H9 (cell line): Measurements from ENCODE around the gene MYLK. TPM values are rescaled to one million over a fixed set of nuclear protein-coding genes. Genes with fewer than 3 reads are reported as not detected.
"Not testable (repeated sequence)": the region's sequence is repeated elsewhere in the genome, so short reads cannot be mapped to it uniquely, and the experiment has no call there.

Experiments used
- DNase-seq: peaks from one replicate; pipeline ENCODE4 v3.0.0-alpha.2; 2017
- H2AFZ ChIP-seq: one replicate; pipeline ENCODE4 v1.6.1; 2013; ENCODE audit warnings: mild to moderate bottlenecking, low read length, control low read depth, moderate library complexity
- H2AK5ac ChIP-seq: 2 replicates; pipeline ENCODE4 v1.6.1; 2013; ENCODE audit warnings: low read length, control low read depth, mixed read lengths; ENCODE audit not compliant: insufficient read length
- H2BK120ac ChIP-seq: one replicate; pipeline ENCODE4 v1.6.1; 2013; ENCODE audit warnings: low read depth, mild to moderate bottlenecking, low read length, control low read depth, inconsistent platforms; ENCODE audit not compliant: poor library complexity, severe bottlenecking
- H2BK12ac ChIP-seq: 2 replicates; pipeline ENCODE4 v1.6.1; 2013; ENCODE audit warnings: low read length, control low read depth, mixed read lengths, low read depth; ENCODE audit not compliant: insufficient read length
- H2BK15ac ChIP-seq: 2 replicates; pipeline ENCODE4 v1.6.1; 2013; ENCODE audit warnings: low read depth, low read length, control low read depth
- H2BK20ac ChIP-seq: one replicate; pipeline ENCODE4 v1.6.1; 2013; ENCODE audit warnings: low read depth, mild to moderate bottlenecking, low read length, control low read depth, inconsistent platforms; ENCODE audit not compliant: poor library complexity, severe bottlenecking
- H2BK5ac ChIP-seq: 2 replicates; pipeline ENCODE4 v1.6.1; 2013; ENCODE audit warnings: low read length, control low read depth, mixed read lengths; ENCODE audit not compliant: insufficient read length
- H3K14ac ChIP-seq: 2 replicates; pipeline ENCODE4 v1.6.1; 2013; ENCODE audit warnings: low read length, control low read depth; ENCODE audit not compliant: insufficient read depth
- H3K18ac ChIP-seq: 2 replicates; pipeline ENCODE4 v1.6.1; 2013; ENCODE audit warnings: low read depth, mild to moderate bottlenecking, mixed read lengths, low read length, control low read depth; ENCODE audit not compliant: insufficient read length
- H3K23ac ChIP-seq: 2 replicates; pipeline ENCODE4 v1.6.1; 2013; ENCODE audit warnings: low read length, control low read depth, mixed read lengths, low read depth; ENCODE audit not compliant: insufficient read length
- H3K23me2 ChIP-seq: 2 replicates; pipeline ENCODE4 v1.6.1; 2013; ENCODE audit warnings: low read depth, mild to moderate bottlenecking, mixed read lengths, low read length, control low read depth; ENCODE audit not compliant: insufficient read length, poor library complexity, severe bottlenecking
- H3K27ac ChIP-seq: 2 replicates; pipeline ENCODE4 v1.5.1; 2013; ENCODE audit warnings: low read length, control low read depth, mixed read lengths, low read depth; ENCODE audit not compliant: insufficient read length
- H3K27me3 ChIP-seq: 2 replicates; pipeline ENCODE4 v1.6.1; 2013; ENCODE audit warnings: low read length, control low read depth, inconsistent platforms; ENCODE audit not compliant: insufficient read depth
- H3K4ac ChIP-seq: 2 replicates; pipeline ENCODE4 v1.6.1; 2013; ENCODE audit warnings: low read depth, mild to moderate bottlenecking, control low read depth, inconsistent platforms, low read length, moderate library complexity
- H3K4me1 ChIP-seq: 2 replicates; pipeline ENCODE4 v1.6.1; 2013; ENCODE audit warnings: low read length, control low read depth, inconsistent platforms; ENCODE audit not compliant: insufficient read depth
- H3K4me2 ChIP-seq: 2 replicates; pipeline ENCODE4 v1.6.1; 2013; ENCODE audit warnings: low read length, control low read depth, mixed read lengths; ENCODE audit not compliant: insufficient read length, insufficient read depth
- H3K56ac ChIP-seq: 2 replicates; pipeline ENCODE4 v1.6.1; 2013; ENCODE audit warnings: low read depth, mild to moderate bottlenecking, mixed read lengths, low read length, control low read depth; ENCODE audit not compliant: insufficient read length
- H3K79me1 ChIP-seq: 2 replicates; pipeline ENCODE4 v1.6.1; 2013; ENCODE audit warnings: low read depth, mild to moderate bottlenecking, moderate library complexity, low read length, control low read depth, inconsistent platforms; ENCODE audit not compliant: insufficient read depth, poor library complexity, severe bottlenecking
- H3K79me2 ChIP-seq: 2 replicates; pipeline ENCODE4 v1.6.1; 2013; ENCODE audit warnings: low read length, control low read depth, inconsistent platforms; ENCODE audit not compliant: insufficient read depth
- H3K9ac ChIP-seq: 2 replicates; pipeline ENCODE4 v1.6.1; 2013; ENCODE audit warnings: low read length, control low read depth, mixed read lengths; ENCODE audit not compliant: insufficient read length; ENCODE audit errors: extremely low read depth
- H3K9me3 ChIP-seq: one replicate; pipeline ENCODE4 v1.6.1; 2013; ENCODE audit warnings: low read depth, low read length, inconsistent platforms; ENCODE audit not compliant: control insufficient read depth
- H3T11ph ChIP-seq: one replicate; pipeline ENCODE4 v1.6.1; 2013; ENCODE audit warnings: mild to moderate bottlenecking, low read length, control low read depth, inconsistent platforms
- H4K20me1 ChIP-seq: one replicate; pipeline ENCODE4 v1.6.1; 2013; ENCODE audit not compliant: control insufficient read depth, insufficient read length, insufficient read depth
- H4K5ac ChIP-seq: 2 replicates; pipeline ENCODE4 v1.6.1; 2013; ENCODE audit warnings: low read depth, mild to moderate bottlenecking, mixed read lengths, low read length, control low read depth; ENCODE audit not compliant: insufficient read length
- H4K8ac ChIP-seq: replicated peaks from 2 replicates; pipeline ENCODE4 v1.6.1; 2013; ENCODE audit warnings: low read length, control low read depth, mixed read lengths, low read depth; ENCODE audit not compliant: insufficient read length
- H4K91ac ChIP-seq: 2 replicates; pipeline ENCODE4 v1.6.1; 2013; ENCODE audit warnings: low read depth, mild to moderate bottlenecking, moderate library complexity, mixed read lengths, low read length, control low read depth; ENCODE audit not compliant: insufficient read length
- H3K27ac Mint-ChIP-seq, 3 experiments: 2 replicates in 2 of 3; 3 replicates in 1 of 3; pipeline ENCODE4 v1.8.0; 2020 to 2021; ENCODE audit warnings: mixed read lengths in 3 of 3, mild to moderate bottlenecking in 1 of 3, moderate library complexity in 1 of 3
- H3K27me3 Mint-ChIP-seq: 2 replicates; pipeline ENCODE4 v1.8.0; 2021; ENCODE audit warnings: low read depth, mild to moderate bottlenecking, moderate library complexity, mixed read lengths
- H3K36me3 Mint-ChIP-seq, 3 experiments: 2 replicates in 2 of 3; 3 replicates in 1 of 3; pipeline ENCODE4 v1.8.0; 2020 to 2021; ENCODE audit warnings: low read depth in 3 of 3, mixed read lengths in 3 of 3; ENCODE audit not compliant: insufficient read depth in 1 of 3
- H3K4me1 Mint-ChIP-seq, 2 experiments: 2 replicates each; pipeline ENCODE4 v1.8.0; 2020; ENCODE audit warnings: mixed read lengths in 2 of 2
- H3K4me3 Mint-ChIP-seq, 2 experiments: 2 replicates in 1 of 2; 3 replicates in 1 of 2; pipeline ENCODE4 v1.8.0; 2020 to 2021; ENCODE audit warnings: mild to moderate bottlenecking in 2 of 2, mixed read lengths in 2 of 2, moderate library complexity in 1 of 2
- H3K9me3 Mint-ChIP-seq, 2 experiments: 2 replicates in 1 of 2; 3 replicates in 1 of 2; pipeline ENCODE4 v1.8.0; 2020; ENCODE audit warnings: mild to moderate bottlenecking in 2 of 2, mixed read lengths in 2 of 2, moderate library complexity in 1 of 2
- WGBS: extraction: QIAGEN DNeasy Blood & Tissue Kit; methylation state at CpG from one replicate; pipeline ENCODE4 v1.1.7; 2013; ENCODE audit warnings: missing lambda C conversion rate, low lambda C conversion rate, mixed read lengths; ENCODE audit not compliant: insufficient read length; ENCODE audit errors: extremely low coverage; 5-methylcytosine and 5-hydroxymethylcytosine counted together
- total RNA-seq: library from RNA; stranded (reverse); gene quantifications from 2 replicates; pipeline ENCODE4 v1.2.1, GENCODE V29; 2021
- TF ChIP-seq, protein P1 (sequence below): fragments of 200-600 bp; sonication (generic); conservative IDR thresholded peaks from 3 replicates; pipeline ENCODE4 v1.8.0; 2021; ENCODE audit warnings: antibody characterized with exemption, mild to moderate bottlenecking

The MYLK gene
- total RNA-seq, 1 experiment from 2014 or later = 10.1 TPM

DNA sequence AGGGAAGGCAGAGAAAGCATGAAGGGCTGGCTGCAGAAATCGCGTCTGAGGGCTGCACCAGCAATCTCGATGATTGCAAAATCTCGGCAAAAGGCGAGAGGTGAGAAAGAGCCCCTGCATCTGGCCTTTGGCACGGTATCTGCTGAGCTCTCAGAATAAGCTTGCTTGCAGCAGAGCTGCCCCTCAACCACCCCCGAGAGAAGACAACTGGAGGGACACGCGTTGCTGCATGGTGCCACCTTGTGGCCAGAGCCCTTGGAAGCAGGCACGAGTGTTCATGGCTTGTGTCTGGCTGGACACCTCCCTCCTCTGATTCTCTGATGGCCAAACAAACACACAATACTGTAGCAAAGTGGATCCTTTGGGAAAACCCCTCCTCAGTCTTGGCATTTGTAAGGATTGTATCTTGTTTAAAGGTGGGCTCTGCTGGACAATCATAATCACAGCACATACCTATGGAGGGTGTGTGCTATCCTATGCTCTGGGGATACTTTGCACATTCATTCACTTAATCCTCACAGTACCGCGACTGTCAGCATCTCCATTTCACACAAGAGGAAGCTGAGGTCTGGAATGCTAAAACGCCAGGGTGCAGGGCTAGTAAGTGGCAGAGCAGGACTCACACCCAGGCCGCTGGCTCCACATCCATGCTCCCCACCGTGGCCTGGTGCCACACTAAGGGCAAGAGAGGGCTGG, 164.9 kb downstream of the MYLK start:
- H3K4ac ChIP-seq, H3K79me1 ChIP-seq, H3K36me3 Mint-ChIP-seq, H3K9ac ChIP-seq, H3K23ac ChIP-seq, H2BK5ac ChIP-seq, H3K4me3 Mint-ChIP-seq, H4K8ac ChIP-seq, H3K27ac ChIP-seq, H2BK20ac ChIP-seq, H3K9me3 Mint-ChIP-seq, H3K56ac ChIP-seq, H4K20me1 ChIP-seq, H3K27me3 Mint-ChIP-seq, H2AFZ ChIP-seq, H2AK5ac ChIP-seq, H2BK12ac ChIP-seq, H3K23me2 ChIP-seq, H3K4me2 ChIP-seq, H2BK120ac ChIP-seq, H3K9me3 ChIP-seq, H2BK15ac ChIP-seq, H3T11ph ChIP-seq, H4K91ac ChIP-seq, H3K79me2 ChIP-seq, H4K5ac ChIP-seq, H3K14ac ChIP-seq, H3K27me3 ChIP-seq, H3K4me1 ChIP-seq, H3K18ac ChIP-seq: not testable (repeated sequence)
- DNase-seq = peak; percentile 83
- TF ChIP-seq, protein P1, sequence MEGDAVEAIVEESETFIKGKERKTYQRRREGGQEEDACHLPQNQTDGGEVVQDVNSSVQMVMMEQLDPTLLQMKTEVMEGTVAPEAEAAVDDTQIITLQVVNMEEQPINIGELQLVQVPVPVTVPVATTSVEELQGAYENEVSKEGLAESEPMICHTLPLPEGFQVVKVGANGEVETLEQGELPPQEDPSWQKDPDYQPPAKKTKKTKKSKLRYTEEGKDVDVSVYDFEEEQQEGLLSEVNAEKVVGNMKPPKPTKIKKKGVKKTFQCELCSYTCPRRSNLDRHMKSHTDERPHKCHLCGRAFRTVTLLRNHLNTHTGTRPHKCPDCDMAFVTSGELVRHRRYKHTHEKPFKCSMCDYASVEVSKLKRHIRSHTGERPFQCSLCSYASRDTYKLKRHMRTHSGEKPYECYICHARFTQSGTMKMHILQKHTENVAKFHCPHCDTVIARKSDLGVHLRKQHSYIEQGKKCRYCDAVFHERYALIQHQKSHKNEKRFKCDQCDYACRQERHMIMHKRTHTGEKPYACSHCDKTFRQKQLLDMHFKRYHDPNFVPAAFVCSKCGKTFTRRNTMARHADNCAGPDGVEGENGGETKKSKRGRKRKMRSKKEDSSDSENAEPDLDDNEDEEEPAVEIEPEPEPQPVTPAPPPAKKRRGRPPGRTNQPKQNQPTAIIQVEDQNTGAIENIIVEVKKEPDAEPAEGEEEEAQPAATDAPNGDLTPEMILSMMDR = peak; percentile 78
- peaks cover 6 to 12% of the 10 kb centered on the region in 2 experiments for H3K4me1 Mint-ChIP-seq
- WGBS = no CpG with 5 or more reads among the region's 15 CpGs
- H3K27ac Mint-ChIP-seq = peak overlapping the region in 1 of 3 experiments; percentile 59; a peak in 1 of 7 replicates
